Endothelial cell of umbilical vein (primary cell): ENCODE measurements around the gene ZNF621. TPM values are rescaled to one million over a fixed set of nuclear protein-coding genes. Genes with fewer than 3 reads are reported as not detected.

Experiments used
- BruUV-seq: library from RNA; stranded (reverse); fragments of 400-500 nt; replicated peaks from 2 replicates; lab custom pipeline; 2021; lab: Mats Ljungman, UMichigan
- CTCF ChIA-PET: fragments of 300-600, 350-600 bp; sonication (Branson Sonifier 250); formaldehyde crosslinking; loops from one replicate; lab custom pipeline; 2021; ENCODE audit warnings: antibody characterized with exemption, inconsistent platforms; lab: Charles Lee
- POLR2A ChIA-PET: fragments of 300-600, 350-600 bp; sonication (Branson Sonifier 250); formaldehyde crosslinking; loops from one replicate; lab custom pipeline; 2021; ENCODE audit warnings: antibody characterized with exemption, inconsistent platforms; lab: Charles Lee
- DNase-seq: peaks from one replicate; pipeline ENCODE4 v3.0.0-alpha.2; 2011; ENCODE audit warnings: low read depth, low spot score
- FAIRE-seq: peaks from 2 replicates; lab custom pipeline; 2011; peaks lifted over from hg19 to GRCh38; lab: Jason Lieb, UNC
- H2AFZ ChIP-seq: 2 replicates; pipeline ENCODE4 v1.6.0; 2012; ENCODE audit warnings: low read depth, low read length, control low read depth, inconsistent platforms
- H3K27ac ChIP-seq: 2 replicates; pipeline ENCODE4 v1.5.1; 2011; ENCODE audit warnings: low read depth, mild to moderate bottlenecking, control low read depth, low read length, moderate library complexity; ENCODE audit not compliant: insufficient read depth
- H3K27me3 ChIP-seq, 2 experiments: 2 replicates each; pipeline versions ENCODE4 v1.6.0 to v1.6.1; 2011; ENCODE audit warnings: low read length in 2 of 2, mixed read lengths in 1 of 2; ENCODE audit not compliant: control insufficient read depth in 2 of 2, insufficient read depth in 2 of 2
- H3K36me3 ChIP-seq, 2 experiments: 2 replicates in 1 of 2; 3 replicates in 1 of 2; pipeline ENCODE4 v1.5.1; 2011; ENCODE audit warnings: low read length in 2 of 2, mild to moderate bottlenecking in 1 of 2, moderate library complexity in 1 of 2; ENCODE audit not compliant: control insufficient read depth in 2 of 2, insufficient read depth in 2 of 2; ENCODE audit errors: extremely low read depth in 1 of 2
- H3K4me1 ChIP-seq: 3 replicates; pipeline ENCODE4 v1.5.1; 2011; ENCODE audit warnings: mild to moderate bottlenecking, low read length; ENCODE audit not compliant: control insufficient read depth, insufficient read depth; ENCODE audit errors: extremely low read depth
- H3K4me2 ChIP-seq: 2 replicates; pipeline ENCODE4 v1.6.1; 2011; ENCODE audit warnings: low read length, control low read depth, mixed read lengths; ENCODE audit not compliant: insufficient read depth
- H3K4me3 ChIP-seq, 3 experiments: fragments of 200-600 bp in 1 of 3; sonication (generic), shearing (Covaris generic) in 1 of 3; replicated peaks in 1 of 3; 2 replicates each; pipeline ENCODE4 v1.5.1; 2011 to 2016; ENCODE audit warnings: control low read depth in 3 of 3, low read length in 3 of 3, mild to moderate bottlenecking in 2 of 3, inconsistent platforms in 1 of 3, low read depth in 1 of 3, moderate library complexity in 1 of 3; ENCODE audit not compliant: insufficient read depth in 1 of 3
- H3K79me2 ChIP-seq: 2 replicates; pipeline ENCODE4 v1.6.0; 2012; ENCODE audit warnings: low read length, inconsistent platforms; ENCODE audit not compliant: control insufficient read depth, insufficient read depth
- H3K9ac ChIP-seq: replicated peaks from 2 replicates; pipeline ENCODE3; 2011; ENCODE audit warnings: low read length, control low read depth; ENCODE audit not compliant: insufficient read depth; ENCODE audit errors: extremely low read depth
- H3K9me1 ChIP-seq: replicated peaks from 3 replicates; pipeline ENCODE4 v1.6.0; 2011; ENCODE audit warnings: mild to moderate bottlenecking, low read length; ENCODE audit not compliant: control insufficient read depth, insufficient read depth; ENCODE audit errors: extremely low read depth
- H3K9me3 ChIP-seq: replicated peaks from 2 replicates; pipeline ENCODE4 v1.5.1; 2012; ENCODE audit warnings: low read length, inconsistent platforms; ENCODE audit not compliant: control insufficient read depth, insufficient read depth
- H4K20me1 ChIP-seq: replicated peaks from 2 replicates; pipeline ENCODE3; 2011; ENCODE audit warnings: mild to moderate bottlenecking, low read length; ENCODE audit not compliant: control insufficient read depth, insufficient read depth; ENCODE audit errors: extremely low read depth
- EZH2 ChIP-seq: IDR thresholded peaks from 2 replicates; pipeline ENCODE4 v1.6.1; 2012; ENCODE audit warnings: borderline replicate concordance, low read depth, mild to moderate bottlenecking, moderate library complexity, low read length, inconsistent platforms; ENCODE audit not compliant: severe bottlenecking
- FOS ChIP-seq: IDR thresholded peaks from 2 replicates; pipeline ENCODE4 v1.6.1; 2011; ENCODE audit warnings: mild to moderate bottlenecking, low read length, moderate library complexity, borderline replicate concordance; ENCODE audit not compliant: insufficient read depth
- GATA2 ChIP-seq: IDR thresholded peaks from 2 replicates; pipeline ENCODE4 v1.7.0; 2011; ENCODE audit warnings: low read depth, mild to moderate bottlenecking, moderate library complexity, mixed read lengths, low read length; ENCODE audit not compliant: insufficient read length, insufficient read depth
- JUN ChIP-seq: IDR thresholded peaks from 2 replicates; pipeline ENCODE4 v1.6.1; 2011; ENCODE audit warnings: borderline replicate concordance, low read depth; ENCODE audit not compliant: insufficient read length, insufficient read depth
- MAX ChIP-seq: IDR thresholded peaks from 2 replicates; pipeline ENCODE4 v1.6.1; 2011; ENCODE audit not compliant: insufficient read depth, insufficient read length
- MYC ChIP-seq: IDR thresholded peaks from one replicate; pipeline ENCODE4 v1.6.1; 2011; ENCODE audit warnings: mild to moderate bottlenecking, low read depth, low read length
- POLR2A ChIP-seq: IDR thresholded peaks from 2 replicates; pipeline ENCODE4 v1.6.1; 2012; ENCODE audit warnings: low read depth, mild to moderate bottlenecking, control low read depth, low read length
- POLR2AphosphoS5 ChIP-seq: IDR thresholded peaks from 2 replicates; pipeline ENCODE4 v1.6.1; 2012; ENCODE audit warnings: low read depth, mild to moderate bottlenecking, control low read depth, low read length, moderate library complexity; ENCODE audit not compliant: insufficient read depth
- dilution Hi-C: fragments of 300-500 bp; cut with MboI; formaldehyde crosslinking; loops from one replicate; pipeline ENCODE4 v1.15.0; 2019; ENCODE audit warnings: low sequenced_read_pairs; ENCODE audit not compliant: extremely low pct_ligation_motif_present
- intact Hi-C: fragments of 100-400 bp; cut with micrococcal nuclease; formaldehyde crosslinking; loops from one replicate; pipeline ENCODE4 v1.10.0; 2022
- polyA plus RNA-seq, 4 experiments: library from polyadenylated mRNA; depleted of rRNA in 3 of 4; stranded (reverse) in 3 of 4; unstranded in 1 of 4; fragments of >200 nt; gene quantifications; 2 replicates each; pipeline versions ENCODE4 v1.2.1 to v1.2.3, GENCODE V29; 2011 to 2012; ENCODE audit warnings: missing spikeins in 1 of 4
- total RNA-seq: library from RNA; stranded (reverse); gene quantifications from 2 replicates; pipeline ENCODE4 v1.2.3, GENCODE V29; 2021

Gene ZNF621
- total and polyA plus RNA-seq, 2 donors (not counting 3 experiments of a cell fraction or from before 2014, with no cell fraction given): 8.5 to 22.5 TPM

- BruUV-seq: no TSS peak
- H2AFZ ChIP-seq: no peak overlapping the region
- H3K4me3 ChIP-seq: no peak overlapping the region
- H3K36me3 ChIP-seq: no peaks in the 10 kb centered on the region
- no peak overlapping the region for H3K4me2 ChIP-seq
- no peaks in the 10 kb centered on the region for H3K4me1 ChIP-seq
- no peaks in the 10 kb centered on the region for H3K9me1 ChIP-seq
- TF ChIP-seq JUN (no peak), POLR2AphosphoS5 (no peak), EZH2 (no peak), MYC (no peak), GATA2 (no peak), POLR2A (no peak), FOS (no peak), MAX (no peak)
- ChIA-PET POLR2A (interaction anchor here (1.6 kb wide), 1 partner anchor 615 kb away, joined by 4 read pairs; the partner anchor contains the start of gene CTNNB1), CTCF (interaction anchor here (0.9 to 6.5 kb wide), 5 partner anchors 190 to 1608 kb away, joined by 3 to 91 read pairs (median 9); no protein-coding TSS in a partner anchor)
- H3K27me3 ChIP-seq: no peaks in the 10 kb centered on the region
- intact Hi-C loops: loop anchor here (1.0 to 5.0 kb wide), 8 partner anchors 338 to 1298 kb away; no protein-coding TSS in a partner anchor
- no peak overlapping the region for H3K27ac ChIP-seq
- no peaks in the 10 kb centered on the region for H3K79me2 ChIP-seq
- dilution Hi-C loops: no loop called here
- no peaks in the 10 kb centered on the region for H4K20me1 ChIP-seq
- H3K9me3 ChIP-seq: no peaks in the 10 kb centered on the region
- DNase-seq: peak; percentile 6
- H3K9ac ChIP-seq: no peak overlapping the region
- no peak for FAIRE-seq
These were observed 58.9 kb downstream of the ZNF621 start for GRCh38 chr3:40583691-40584090.
